NCI-H2227 (cell line): ENCODE results near the gene DYNC2LI1.

ENCODE experiments used
- DNase-seq: peaks from one replicate; lab custom pipeline; 2025; ENCODE audit not compliant: unreplicated experiment; lab: John Stamatoyannopoulos, UW

Gene DYNC2LI1

DNA sequence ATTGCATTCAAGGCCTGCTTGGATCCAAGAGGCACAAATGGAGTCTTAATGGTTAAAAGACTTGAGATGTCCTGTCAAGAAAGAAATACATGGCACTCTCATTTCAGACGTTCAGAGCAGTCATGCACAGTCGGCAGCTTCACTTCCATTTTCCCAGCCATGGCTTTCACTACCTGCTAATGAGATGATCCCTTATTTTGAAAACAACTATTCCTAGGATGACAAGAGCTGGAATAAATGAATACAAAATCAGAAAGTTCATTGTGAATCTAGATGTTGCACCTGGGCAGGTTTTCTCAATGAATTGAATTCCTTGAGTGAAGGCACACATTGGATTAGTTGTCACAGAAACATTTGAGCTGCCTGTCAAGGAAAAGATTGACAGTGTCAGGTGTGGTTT, 39.1 kb downstream of the DYNC2LI1 start:
- no peak for DNase-seq

- no peak for DNase-seq
Measured at GRCh38 chr2:43814711-43815110, 40.9 kb downstream of the DYNC2LI1 start.

- no peak for DNase-seq
Measured at GRCh38 chr2:43818761-43819160, 44.9 kb downstream of the DYNC2LI1 start.

GRCh38 chr2:43819491-43820163, 45.8 kb downstream of the DYNC2LI1 start:
- no peak for DNase-seq

DNA sequence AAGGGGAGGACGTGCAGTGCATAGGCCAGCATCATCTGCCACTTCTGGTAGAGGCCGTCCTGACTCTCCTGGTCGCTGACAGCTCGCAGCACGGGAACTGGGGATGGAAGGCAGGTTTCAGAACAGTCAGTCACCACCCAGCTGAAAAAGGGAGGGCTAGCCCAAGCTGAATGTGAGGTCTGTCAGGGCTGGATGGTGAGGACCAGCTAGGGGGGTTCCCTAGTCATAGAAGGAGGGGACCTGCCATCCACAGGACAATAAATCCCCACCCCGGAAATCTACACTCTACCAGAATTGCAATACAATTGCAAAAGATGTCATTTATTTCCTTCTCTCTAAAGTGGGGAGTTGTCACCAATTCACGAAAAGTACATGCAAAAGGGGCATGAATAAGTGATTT, 49.0 kb downstream of the DYNC2LI1 start:
- DNase-seq: no peak

- no peak for DNase-seq
Measured at GRCh38 chr2:43823751-43824150, 49.9 kb downstream of the DYNC2LI1 start.

DNA sequence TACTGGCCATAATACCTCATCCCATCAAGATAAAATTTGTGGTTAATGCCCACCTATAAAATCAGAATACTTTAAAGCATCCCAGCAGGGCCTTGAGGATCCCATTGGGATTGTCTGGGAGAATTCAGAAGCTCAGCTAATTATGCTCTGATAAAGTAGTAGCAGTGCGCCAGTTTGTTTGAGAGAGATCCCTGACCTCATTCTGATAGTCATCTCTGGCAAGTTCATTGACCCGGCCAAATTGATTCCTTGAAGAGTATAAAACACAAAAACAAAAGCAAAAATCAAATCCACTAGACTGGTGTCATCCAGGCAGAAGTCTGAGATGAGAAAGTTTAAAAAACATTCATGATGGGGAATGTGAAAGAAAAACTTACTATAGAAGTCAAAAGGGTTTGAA, 50.7 kb downstream of the DYNC2LI1 start:
- no peak for DNase-seq

DNA sequence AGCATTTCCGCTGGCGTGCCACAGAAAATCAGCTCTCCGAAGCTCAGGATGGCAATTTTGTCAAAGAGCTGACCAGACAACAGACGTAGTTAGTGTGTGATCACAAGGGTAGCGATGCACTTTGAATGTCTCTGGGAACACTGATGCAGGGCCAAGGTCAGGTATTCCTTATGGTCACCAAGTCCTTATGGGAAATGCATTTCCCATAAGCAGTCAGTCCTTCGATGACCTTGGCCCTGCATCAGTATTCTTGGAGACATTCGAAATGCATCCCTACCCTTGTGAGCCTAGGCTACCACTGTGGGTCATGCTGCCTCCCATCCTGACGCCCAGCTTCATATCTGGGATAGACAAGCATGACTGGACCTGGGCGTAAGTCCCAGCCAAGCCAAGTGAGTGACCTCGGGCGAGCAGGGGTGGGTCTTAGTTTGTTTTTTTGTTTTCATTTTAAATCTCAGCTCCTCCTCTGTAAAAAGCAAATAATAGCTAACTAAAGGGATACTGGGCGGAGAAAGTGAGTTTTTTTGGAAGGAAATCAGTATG, 51.2 kb downstream of the DYNC2LI1 start:
- no peak for DNase-seq

DNA sequence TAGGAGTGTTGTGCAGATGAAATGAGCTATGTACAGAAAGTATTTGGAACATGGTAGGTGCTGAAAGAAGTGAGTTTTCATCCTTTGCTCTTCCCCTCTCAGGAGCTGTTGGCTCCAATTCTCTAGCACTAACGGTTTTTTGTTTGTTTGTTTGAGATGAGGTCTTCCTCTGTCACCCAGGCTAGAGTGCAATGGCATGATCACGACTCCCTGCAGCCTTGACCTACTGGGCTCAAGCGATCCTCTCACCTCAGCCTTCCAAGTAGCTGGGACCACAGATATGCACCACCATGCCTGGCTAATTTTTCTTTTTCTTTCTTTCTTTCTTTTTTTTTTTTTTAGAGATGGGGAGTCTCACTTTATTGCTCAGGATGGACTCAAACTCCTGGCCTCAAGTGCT, 52.0 kb downstream of the DYNC2LI1 start:
- no peak for DNase-seq

GRCh38 chr2:43826305-43827250, 52.7 kb downstream of the DYNC2LI1 start:
- DNase-seq: no peak

- peak; percentile 29 for DNase-seq
Measured at GRCh38 chr2:43831543-43832294, 57.9 kb downstream of the DYNC2LI1 start.

GRCh38 chr2:43832457-43832856, 58.6 kb downstream of the DYNC2LI1 start:
- DNase-seq: no peak

DNA sequence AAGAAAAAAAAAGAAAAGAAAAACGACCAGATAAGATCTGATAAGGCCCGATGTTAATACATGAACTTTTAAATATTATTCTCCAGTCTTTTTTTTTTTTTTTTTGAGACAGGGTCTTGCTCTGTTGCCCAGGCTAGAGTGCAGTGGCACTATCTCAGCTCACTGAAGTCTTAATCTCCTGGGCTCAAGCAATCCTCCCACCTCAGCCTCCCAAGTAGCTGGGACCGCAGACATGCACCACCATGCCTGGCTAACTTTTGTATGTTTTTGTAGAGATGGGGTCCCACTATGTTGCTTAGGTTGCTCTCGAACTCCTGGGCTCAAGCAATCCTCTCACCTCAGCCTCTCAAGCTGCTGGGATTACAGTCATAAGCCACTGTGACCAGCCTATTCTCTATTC, 63.2 kb downstream of the DYNC2LI1 start:
- DNase-seq: no peak

DNA sequence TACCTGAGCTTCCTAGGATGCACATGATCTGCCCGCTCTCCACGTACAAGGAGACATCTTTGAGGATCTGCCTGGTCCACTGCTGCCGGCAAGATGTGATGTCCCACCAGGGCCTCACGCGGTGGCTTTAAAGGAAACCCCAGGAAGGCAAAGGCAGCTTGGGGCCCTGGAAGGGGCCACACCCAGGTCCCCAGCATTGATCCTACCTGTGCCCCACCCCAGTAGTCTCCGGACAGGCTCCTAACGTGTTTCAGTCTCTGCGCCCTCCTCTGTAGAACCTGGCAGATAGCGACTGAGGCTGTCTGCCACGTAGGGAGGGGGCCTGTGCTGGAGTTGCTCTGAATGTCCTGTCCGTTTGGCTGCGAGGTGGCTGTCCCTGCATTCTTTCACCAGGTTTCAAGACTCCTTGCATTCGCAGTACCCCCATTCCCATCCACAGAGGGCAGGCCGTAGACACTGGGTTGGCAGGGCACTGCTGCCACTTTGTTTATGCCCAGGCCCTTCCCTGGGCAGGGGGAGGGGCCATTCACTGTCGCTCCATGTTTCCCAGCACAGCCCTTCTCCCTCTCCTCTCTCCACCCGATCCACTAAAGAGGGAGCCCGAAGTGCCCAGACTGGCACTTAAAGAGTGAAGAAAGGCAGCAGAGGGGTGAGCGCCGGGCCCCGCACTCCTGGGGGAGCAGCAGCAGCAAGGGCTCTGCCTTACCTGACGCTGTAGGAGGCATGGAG, 64.2 kb downstream of the DYNC2LI1 start:
- no peak for DNase-seq

DNA sequence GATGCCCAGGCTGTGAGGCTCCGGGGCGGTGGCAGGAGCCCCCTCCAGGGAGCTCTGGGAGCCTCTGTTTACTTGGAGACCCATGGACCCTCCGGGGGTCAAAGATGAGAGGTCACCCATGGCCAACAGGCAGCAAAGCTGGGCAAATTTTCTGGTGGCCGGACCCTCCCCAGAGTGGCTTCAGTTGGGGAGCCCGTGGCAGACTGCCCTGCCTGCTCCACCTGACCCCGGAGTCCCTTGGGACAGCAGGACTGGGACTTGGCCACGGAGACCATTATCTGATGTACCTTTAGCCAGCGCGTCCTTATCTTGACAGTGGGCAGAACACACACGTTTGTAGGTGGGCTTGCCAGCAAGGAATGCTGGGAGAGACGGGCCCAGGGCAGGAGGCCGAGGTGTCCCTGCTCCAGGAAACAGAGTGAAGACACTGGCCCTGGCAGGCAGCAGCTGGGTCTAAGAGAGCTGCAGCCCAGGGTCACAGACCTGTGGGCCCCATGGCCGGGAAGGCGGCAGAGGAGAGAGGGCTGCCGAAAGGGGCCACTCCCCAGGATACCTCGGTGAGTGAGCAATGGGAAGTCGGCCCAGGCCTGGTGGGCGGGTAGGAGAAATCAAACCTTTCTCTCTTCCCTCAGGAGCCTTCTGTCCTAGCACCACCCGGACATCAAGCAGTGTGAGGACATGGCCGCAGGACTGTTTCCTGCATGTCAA, 64.9 kb downstream of the DYNC2LI1 start, which contains the start of the genes ABCG5 and ABCG8:
ABCG5 (minus strand) TSS at position 280 of the 708 bp plus-strand sequence; CDS start at position 120, 160 bp downstream.
ABCG8 (plus strand) TSS at position 412 of the 708 bp plus-strand sequence; CDS start at position 495, 83 bp downstream.
- no peak for DNase-seq

DNA sequence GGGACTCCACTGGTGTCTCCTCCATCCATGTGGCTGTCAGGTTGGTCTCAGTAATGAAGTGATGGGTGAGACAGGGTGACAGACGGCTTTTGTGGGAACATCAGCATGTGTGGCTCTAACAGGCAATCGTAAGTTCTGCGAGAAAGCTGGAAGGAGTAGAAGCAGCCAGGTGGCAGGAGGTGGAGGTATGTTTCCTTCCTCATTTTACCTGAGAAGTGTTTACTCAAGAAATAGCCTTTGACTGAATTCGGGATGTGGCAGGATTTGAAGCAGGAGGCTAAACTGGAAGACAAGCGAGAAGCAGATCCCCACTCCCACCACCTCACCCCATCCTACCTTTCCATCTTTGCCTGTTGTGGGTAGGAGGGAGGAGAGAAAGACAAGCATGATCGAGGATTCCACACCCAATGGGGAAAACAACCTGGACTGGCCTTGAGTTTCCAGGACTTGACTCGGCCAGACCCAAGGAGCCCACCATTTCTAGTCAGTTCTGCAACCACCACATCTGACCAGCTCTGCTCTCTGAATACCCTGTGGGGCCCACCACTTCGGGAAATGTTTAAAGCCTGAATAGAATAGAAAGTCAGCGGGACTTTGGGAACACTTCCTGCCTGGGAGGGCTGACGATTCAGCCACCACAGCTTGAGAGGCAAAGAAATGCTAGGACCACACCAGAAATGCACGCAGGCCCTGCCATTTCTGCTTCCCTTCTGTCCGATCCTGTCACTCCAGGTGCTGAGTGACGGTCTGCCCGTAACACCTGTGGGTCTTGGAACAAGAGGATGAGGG, 66.1 kb downstream of the DYNC2LI1 start:
- no peak for DNase-seq

DNA sequence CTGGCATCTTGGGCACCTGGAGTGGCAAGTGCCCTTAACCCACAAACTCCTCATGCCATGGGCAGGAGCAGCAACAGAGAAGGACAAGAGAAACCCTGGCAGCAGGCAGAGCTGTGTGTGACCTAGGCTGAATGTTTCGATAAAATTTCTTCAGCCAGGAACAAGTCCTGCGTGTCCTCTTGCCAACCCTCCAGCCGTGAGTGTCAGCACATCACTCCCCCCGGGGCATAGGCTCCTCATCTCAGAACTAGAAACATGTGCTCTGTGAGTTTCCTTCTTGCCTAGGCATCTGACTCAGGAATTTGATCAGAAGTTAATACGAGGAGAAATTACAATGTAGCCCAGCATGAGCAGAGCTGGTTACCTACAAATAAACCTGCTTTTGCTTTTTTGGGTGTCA, 67.1 kb downstream of the DYNC2LI1 start:
- no peak for DNase-seq

DNA sequence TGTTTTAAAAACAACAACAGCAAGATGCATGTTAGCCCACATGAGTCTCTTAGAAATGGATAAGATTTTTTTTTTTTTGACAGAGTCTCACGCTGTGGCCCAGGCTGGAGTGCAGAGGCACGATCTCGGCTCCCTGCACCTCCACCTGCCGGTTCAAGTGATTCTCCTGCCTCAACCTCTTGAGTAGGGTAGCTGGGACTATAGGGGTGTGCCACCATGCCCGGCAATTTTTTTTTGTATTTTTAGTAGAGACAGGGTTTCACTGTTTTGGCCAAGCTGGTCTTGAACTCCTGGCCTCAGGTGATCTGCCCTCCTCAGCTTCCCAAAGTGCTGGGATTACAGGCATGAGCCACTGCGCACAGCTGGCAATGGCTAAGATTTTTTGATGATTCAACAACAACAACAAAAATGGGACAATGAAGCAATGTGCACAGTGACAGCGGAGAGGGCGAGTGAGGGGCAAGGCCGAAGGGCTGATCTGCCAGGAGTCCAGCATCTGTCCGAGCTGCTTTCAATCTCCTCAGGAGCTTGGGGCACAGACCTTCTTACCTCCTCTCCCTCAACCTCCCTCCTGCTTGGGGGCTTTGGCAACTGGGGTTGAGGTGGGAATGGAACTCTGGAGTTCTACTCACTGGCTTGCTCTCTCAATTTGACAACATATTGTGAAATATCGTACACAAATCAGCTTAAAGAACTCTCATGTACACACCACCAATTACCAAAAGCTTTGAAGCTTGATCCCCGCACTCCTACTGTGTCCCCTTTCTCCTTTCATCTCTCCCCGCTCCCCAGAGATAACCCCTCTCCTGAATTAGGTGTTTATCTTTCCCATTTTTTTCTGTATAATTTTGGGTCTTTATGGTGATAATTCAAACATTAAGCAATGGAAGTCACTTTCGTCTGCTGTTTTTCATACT, 68.4 kb downstream of the DYNC2LI1 start:
- no peak for DNase-seq
